GM19372 (cell line): ENCODE results near the gene SSC4D.
"Not testable (repeated sequence)": the region's sequence is repeated elsewhere in the genome, so short reads cannot be mapped to it uniquely, and the experiment has no call there.

ENCODE experiments used
- ATAC-seq: cut with Tn5 transposase; IDR thresholded peaks from one replicate; pipeline ENCODE4 v1.9.1; 2021; ENCODE audit warnings: mild to moderate bottlenecking, low read depth, moderate library complexity; ENCODE audit not compliant: unreplicated experiment

The SSC4D gene

GRCh38 chr7:76387789-76388188 lies 21.7 kb downstream of the SSC4D start:
- ATAC-seq, result not testable (repeated sequence)

GRCh38 chr7:76386691-76387260 lies 22.7 kb downstream of the SSC4D start:
- ATAC-seq, result no peak

- no peak for ATAC-seq
These were observed 26.2 kb downstream of the SSC4D start for GRCh38 chr7:76383089-76383944.

- ATAC-seq, result no peak
These were observed 27.7 kb downstream of the SSC4D start for GRCh38 chr7:76381814-76382213.

- no peak for ATAC-seq
These were observed 28.9 kb downstream of the SSC4D start for GRCh38 chr7:76380623-76380966.

GRCh38 chr7:76377186-76377918 lies 32.1 kb downstream of the SSC4D start:
- ATAC-seq, result no peak

- ATAC-seq, result no peak
These were observed 34.2 kb downstream of the SSC4D start for GRCh38 chr7:76375251-76375650.

- ATAC-seq, result no peak
These were observed 36.3 kb downstream of the SSC4D start for GRCh38 chr7:76372984-76373833.

GRCh38 chr7:76371396-76371795 lies 38.1 kb downstream of the SSC4D start:
- no peak for ATAC-seq

- no peak for ATAC-seq
These were observed 40.5 kb downstream of the SSC4D start for GRCh38 chr7:76369018-76369417.

- ATAC-seq, result no peak
These were observed 41.3 kb downstream of the SSC4D start for GRCh38 chr7:76368190-76368589.

- no peak for ATAC-seq
These were observed 45.3 kb downstream of the SSC4D start for GRCh38 chr7:76364198-76364584.

- ATAC-seq, result not testable (repeated sequence)
These were observed 45.7 kb downstream of the SSC4D start for GRCh38 chr7:76363754-76364153.

GRCh38 chr7:76359978-76360638 lies 49.4 kb downstream of the SSC4D start:
- no peak for ATAC-seq

- ATAC-seq, result peak; percentile 85
These were observed 50.2 kb downstream of the SSC4D start for GRCh38 chr7:76359111-76359977.

GRCh38 chr7:76358481-76359110 lies 50.9 kb downstream of the SSC4D start, which contains the start of gene YWHAG:
Gene YWHAG (minus strand): TSS chr7:76358991. CDS start chr7:76358808, 183 bp downstream.
- ATAC-seq, result peak; percentile 56

- peak; percentile 16 for ATAC-seq
These were observed 51.5 kb downstream of the SSC4D start for GRCh38 chr7:76358011-76358480.

- ATAC-seq, result no peak
These were observed 52.0 kb downstream of the SSC4D start for GRCh38 chr7:76357475-76358010.
